Suprapubic skin (tissue), 4 donors: ENCODE measurements around the gene EPSTI1. TPM values are rescaled to one million over a fixed set of nuclear protein-coding genes. Genes with fewer than 3 reads are reported as not detected.

ENCODE experiments used
- DNase-seq, 2 donors: peaks; one replicate each; pipeline ENCODE4 v3.0.0-alpha.2; 2019; ENCODE audit warnings: low spot score in 2 of 2
- H3K27ac ChIP-seq: fragments of 200-600 bp; sonication (generic); one replicate; pipeline ENCODE4 v1.5.1; 2019
- H3K27me3 ChIP-seq: fragments of 200-600 bp; sonication (generic); one replicate; pipeline ENCODE4 v1.5.1; 2019
- H3K36me3 ChIP-seq: fragments of 200-600 bp; sonication (generic); one replicate; pipeline ENCODE4 v1.5.1; 2019
- H3K4me1 ChIP-seq: fragments of 200-600 bp; sonication (generic); one replicate; pipeline ENCODE4 v1.5.1; 2019
- H3K4me3 ChIP-seq: fragments of 200-600 bp; sonication (generic); one replicate; pipeline ENCODE4 v1.5.1; 2019; ENCODE audit warnings: mild to moderate bottlenecking
- H3K9me3 ChIP-seq: fragments of 200-600 bp; sonication (generic); one replicate; pipeline ENCODE4 v1.5.1; 2019
- EP300 ChIP-seq: sonication (generic); formaldehyde crosslinking; IDR thresholded peaks from one replicate; pipeline ENCODE4 v1.6.1; 2017; ENCODE audit warnings: antibody characterized with exemption
- POLR2A ChIP-seq, 2 donors: fragments of 450-650 bp; IDR thresholded peaks; one replicate each; pipeline ENCODE4 v1.6.1; 2017; ENCODE audit warnings: antibody characterized with exemption in 2 of 2, mild to moderate bottlenecking in 2 of 2, moderate library complexity in 2 of 2
- POLR2AphosphoS5 ChIP-seq, 3 donors: sonication (generic); formaldehyde crosslinking; IDR thresholded peaks; one replicate each; pipeline ENCODE4 v1.6.1; 2017; ENCODE audit warnings: antibody characterized with exemption in 3 of 3
- WGBS: methylation state at CpG from one replicate; pipeline ENCODE4 v1.1.5; 2018; 5-methylcytosine and 5-hydroxymethylcytosine counted together
- total RNA-seq, 4 donors: library from RNA; depleted of rRNA; stranded (reverse); fragments of >200 nt; gene quantifications; one replicate each; pipeline ENCODE4 v1.1.0, GENCODE V29; 2016
- TF ChIP-seq, protein P1 (sequence below), 2 donors: fragments of 200-600 bp in 1 of 2; fragments of 450-650 bp in 1 of 2; sonication (generic) in 1 of 2; IDR thresholded peaks; one replicate each; pipeline ENCODE4 v1.5.1; 2016 to 2019; ENCODE audit warnings: antibody characterized with exemption in 2 of 2, mild to moderate bottlenecking in 1 of 2, moderate library complexity in 1 of 2

Gene EPSTI1
- total RNA-seq, 4 donors from 2014 or later: 0.53 to 2.7 (median 1.1) TPM

DNA sequence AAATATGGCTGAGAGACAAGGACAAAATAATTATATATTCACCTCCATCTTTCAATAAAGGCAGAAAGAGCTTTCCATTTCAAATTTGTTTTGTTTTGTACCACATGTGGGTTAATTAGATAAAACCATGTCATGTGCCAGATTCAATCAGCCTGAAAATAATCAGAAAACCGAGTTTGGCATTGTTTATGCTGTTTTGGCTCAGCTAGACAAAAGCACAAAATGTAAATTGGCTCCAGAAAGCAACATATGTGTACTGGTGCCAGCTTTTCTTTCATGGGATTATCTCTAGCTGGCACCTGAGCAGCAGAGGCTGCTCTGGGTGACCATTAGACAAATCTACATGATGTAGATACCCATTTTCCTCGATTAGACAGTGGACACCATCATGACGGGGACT, 22.1 kb upstream of the EPSTI1 start:
- Histone ChIP-seq H3K9me3 (no peaks in the 10 kb centered on the region), H3K36me3 (no peaks in the 10 kb centered on the region), H3K4me1 (no peaks in the 10 kb centered on the region), H3K27ac (no peak overlapping the region), H3K4me3 (no peak overlapping the region), H3K27me3 (no peaks in the 10 kb centered on the region)
- TF ChIP-seq POLR2A (IDR thresholded peaks at IDR 0.05) (no peak), EP300 (no peak), POLR2AphosphoS5 (IDR thresholded peaks at IDR 0.05) (no peak)
- TF ChIP-seq, protein P1, sequence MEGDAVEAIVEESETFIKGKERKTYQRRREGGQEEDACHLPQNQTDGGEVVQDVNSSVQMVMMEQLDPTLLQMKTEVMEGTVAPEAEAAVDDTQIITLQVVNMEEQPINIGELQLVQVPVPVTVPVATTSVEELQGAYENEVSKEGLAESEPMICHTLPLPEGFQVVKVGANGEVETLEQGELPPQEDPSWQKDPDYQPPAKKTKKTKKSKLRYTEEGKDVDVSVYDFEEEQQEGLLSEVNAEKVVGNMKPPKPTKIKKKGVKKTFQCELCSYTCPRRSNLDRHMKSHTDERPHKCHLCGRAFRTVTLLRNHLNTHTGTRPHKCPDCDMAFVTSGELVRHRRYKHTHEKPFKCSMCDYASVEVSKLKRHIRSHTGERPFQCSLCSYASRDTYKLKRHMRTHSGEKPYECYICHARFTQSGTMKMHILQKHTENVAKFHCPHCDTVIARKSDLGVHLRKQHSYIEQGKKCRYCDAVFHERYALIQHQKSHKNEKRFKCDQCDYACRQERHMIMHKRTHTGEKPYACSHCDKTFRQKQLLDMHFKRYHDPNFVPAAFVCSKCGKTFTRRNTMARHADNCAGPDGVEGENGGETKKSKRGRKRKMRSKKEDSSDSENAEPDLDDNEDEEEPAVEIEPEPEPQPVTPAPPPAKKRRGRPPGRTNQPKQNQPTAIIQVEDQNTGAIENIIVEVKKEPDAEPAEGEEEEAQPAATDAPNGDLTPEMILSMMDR (IDR thresholded peaks at IDR 0.05): no peak
- WGBS: 49% methylated on average over 3 of the region's 3 CpGs
- no peak for DNase-seq

DNA sequence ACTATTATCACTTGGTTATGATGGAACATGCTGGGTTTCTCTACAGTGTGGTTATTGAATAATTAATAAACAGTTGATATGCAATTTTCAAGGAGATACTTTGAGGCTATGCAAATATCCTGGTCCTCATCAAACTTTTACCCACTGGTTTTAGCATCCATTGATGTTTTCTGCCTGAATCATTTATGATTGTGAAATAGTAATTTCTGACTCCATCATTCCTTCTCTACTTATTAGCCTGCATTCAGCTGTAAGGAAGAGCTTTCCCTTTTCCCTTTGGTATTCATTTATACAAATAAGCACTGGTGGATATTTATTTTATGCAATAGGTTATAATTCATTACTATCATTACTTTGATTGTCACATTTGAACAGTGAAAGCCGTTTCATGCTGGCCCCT, 17.5 kb upstream of the EPSTI1 start:
- 92% methylated on average over 1 of the region's 1 CpG for WGBS
- Histone ChIP-seq H3K36me3 (no peaks in the 10 kb centered on the region), H3K4me1 (no peaks in the 10 kb centered on the region), H3K27ac (no peak overlapping the region), H3K4me3 (no peak overlapping the region), H3K27me3 (no peaks in the 10 kb centered on the region), H3K9me3 (no peaks in the 10 kb centered on the region)
- TF ChIP-seq POLR2AphosphoS5 (IDR thresholded peaks at IDR 0.05) (no peak), POLR2A (IDR thresholded peaks at IDR 0.05) (no peak), EP300 (no peak)
- TF ChIP-seq, protein P1 (IDR thresholded peaks at IDR 0.05): no peak
- no peak for DNase-seq

DNA sequence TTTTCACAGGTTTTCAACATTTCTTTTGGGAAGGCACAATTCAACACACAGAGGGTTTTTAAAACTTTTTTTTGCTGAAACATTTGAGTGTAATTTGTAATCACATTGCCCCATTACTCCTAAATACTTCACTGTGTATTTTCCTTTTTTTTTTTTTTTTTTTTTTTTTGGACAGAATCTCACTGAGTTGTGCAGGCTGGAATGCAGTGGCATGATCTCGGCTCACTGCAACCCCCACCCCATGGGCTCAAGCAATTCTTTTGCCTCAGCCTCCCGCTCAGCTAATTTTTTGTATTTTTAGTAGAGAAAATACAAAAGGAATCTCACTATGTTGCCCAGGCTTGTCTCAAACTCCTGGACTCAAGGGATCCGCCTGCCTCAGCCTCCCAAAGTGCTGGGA, 16.6 kb upstream of the EPSTI1 start:
- 90% methylated on average over 3 of the region's 3 CpGs for WGBS

DNA sequence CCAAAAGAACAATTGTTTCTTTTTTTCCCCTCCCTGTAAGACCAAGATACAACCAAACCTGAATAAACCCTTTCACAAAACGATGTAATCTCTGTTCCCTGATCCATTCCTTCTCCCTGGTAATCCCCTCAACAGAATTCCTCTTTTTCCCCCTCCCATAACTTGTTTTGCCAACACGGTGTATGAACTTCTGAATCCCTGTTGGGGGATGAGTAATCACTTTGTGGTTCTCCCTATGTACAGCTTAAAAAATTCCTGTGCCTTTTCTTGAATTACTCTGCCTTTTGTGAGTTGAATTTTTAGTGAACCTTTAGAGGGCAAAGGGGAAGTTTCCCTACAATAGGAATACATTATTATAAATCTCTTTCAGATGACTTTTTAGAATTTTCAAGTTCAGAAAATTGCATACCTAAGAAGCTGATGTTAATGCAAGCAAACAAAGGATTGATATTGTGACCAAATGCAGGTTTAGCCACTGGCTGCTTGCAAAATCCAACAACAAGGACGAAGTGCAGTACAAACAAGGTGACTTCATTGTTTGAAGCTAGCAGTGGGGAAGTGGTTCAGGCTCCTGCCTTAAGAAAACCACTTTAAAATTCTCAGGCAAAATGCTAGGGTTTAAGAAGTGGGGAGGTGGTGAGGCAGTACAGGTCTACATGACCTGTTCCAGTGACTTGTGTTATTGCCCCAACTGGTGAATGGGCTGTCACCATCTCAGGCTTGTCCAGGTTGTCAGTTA, 15.0 kb upstream of the EPSTI1 start:
- no peak for DNase-seq
- Histone ChIP-seq H3K36me3 (no peaks in the 10 kb centered on the region), H3K4me3 (no peak overlapping the region), H3K27ac (no peak overlapping the region), H3K9me3 (no peaks in the 10 kb centered on the region), H3K4me1 (no peaks in the 10 kb centered on the region), H3K27me3 (no peaks in the 10 kb centered on the region)
- 41% methylated on average over 3 of the region's 3 CpGs for WGBS
- no peak for TF ChIP-seq POLR2A (IDR thresholded peaks at IDR 0.05)
- no peak for TF ChIP-seq EP300
- TF ChIP-seq POLR2AphosphoS5 (IDR thresholded peaks at IDR 0.05): no peak
- TF ChIP-seq, protein P1 (IDR thresholded peaks at IDR 0.05): no peak

More for the DNA sequence above, 16.6 kb upstream of the EPSTI1 start:
- Histone ChIP-seq H3K4me1 (no peaks in the 10 kb centered on the region), H3K9me3 (no peaks in the 10 kb centered on the region), H3K27ac (no peak overlapping the region), H3K27me3 (no peaks in the 10 kb centered on the region), H3K36me3 (no peaks in the 10 kb centered on the region), H3K4me3 (no peak overlapping the region)
- DNase-seq: no peak
- TF ChIP-seq POLR2AphosphoS5 (IDR thresholded peaks at IDR 0.05): no peak
- no peak for TF ChIP-seq EP300
- TF ChIP-seq POLR2A (IDR thresholded peaks at IDR 0.05): no peak
- TF ChIP-seq, protein P1 (IDR thresholded peaks at IDR 0.05): no peak

DNA sequence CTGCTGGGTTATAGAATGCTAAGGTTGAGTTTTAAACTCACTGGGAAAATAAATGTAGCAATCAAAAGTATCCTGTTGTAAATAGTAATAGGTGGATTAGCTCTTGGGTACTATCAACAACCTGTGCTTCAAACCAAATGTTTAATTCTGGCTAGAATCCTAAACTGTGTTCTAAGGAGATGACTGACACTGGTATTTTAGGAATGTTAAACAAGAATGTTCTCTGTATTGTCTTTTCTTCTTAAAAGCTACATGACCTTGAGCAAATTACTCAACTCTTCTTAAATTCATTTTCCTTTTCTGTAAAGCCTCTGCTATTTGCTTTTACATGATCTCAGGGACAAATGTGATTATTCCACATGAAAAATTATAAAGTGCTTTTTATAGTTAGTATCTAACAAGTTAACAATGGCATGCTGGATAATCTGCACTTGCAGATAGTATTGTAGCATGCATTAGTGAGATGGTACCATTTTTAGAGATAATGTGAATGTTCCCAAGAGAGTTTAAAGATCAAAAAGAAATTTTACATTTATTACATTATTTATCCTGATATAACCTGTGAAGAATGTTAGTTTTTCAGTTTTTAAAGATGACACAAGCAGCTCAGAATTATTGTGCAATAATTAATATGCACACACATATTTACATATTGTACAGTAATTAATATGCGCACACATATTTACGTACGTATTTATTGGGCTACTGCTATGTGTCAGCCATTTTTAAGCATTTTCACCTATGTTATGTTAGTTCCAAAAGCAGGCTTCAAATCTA, 13.6 kb upstream of the EPSTI1 start:
- 91% methylated on average over 3 of the region's 3 CpGs for WGBS
- no peaks in the 10 kb centered on the region for H3K36me3 ChIP-seq
- no peak overlapping the region for H3K4me3 ChIP-seq
- no peak for TF ChIP-seq EP300
- TF ChIP-seq, protein P1 (IDR thresholded peaks at IDR 0.05): no peak
- no peak for TF ChIP-seq POLR2A (IDR thresholded peaks at IDR 0.05)
- no peak for TF ChIP-seq POLR2AphosphoS5 (IDR thresholded peaks at IDR 0.05)
- H3K27ac ChIP-seq: no peak overlapping the region
- H3K4me1 ChIP-seq: no peaks in the 10 kb centered on the region
- H3K27me3 ChIP-seq: no peaks in the 10 kb centered on the region
- no peaks in the 10 kb centered on the region for H3K9me3 ChIP-seq
- no peak for DNase-seq
